NT2/D1 (cell line): ENCODE results near the gene SLC22A12.

Experiments
- YY1 ChIP-seq: IDR thresholded peaks from 2 replicates; pipeline ENCODE4 v1.6.1; 2011; ENCODE audit not compliant: insufficient read length, insufficient read depth
- ZNF274 ChIP-seq: IDR thresholded peaks from 2 replicates; pipeline ENCODE4 v1.6.1; 2011; ENCODE audit warnings: mild to moderate bottlenecking, low read depth, low read length

GRCh38 chr11:64592234-64592615 lies 1.2 kb downstream of the SLC22A12 start:
- TF ChIP-seq YY1 (no peak), ZNF274 (no peak)
